H1 (cell line): Measurements from ENCODE around the gene FBXW8. TPM values are rescaled to one million over a fixed set of nuclear protein-coding genes. Genes with fewer than 3 reads are reported as not detected.
A peak's percentile ranks its signal among the peaks of the same experiment; 100 is the strongest.

ENCODE experiments used
- CTCF ChIA-PET: fragments of 300-600 bp; sonication (Branson Sonifier 250); formaldehyde crosslinking; loops from one replicate; lab custom pipeline; 2021; ENCODE audit not compliant: partially characterized antibody; lab: Charles Lee
- POLR2A ChIA-PET: fragments of 300-600 bp; sonication (Branson Sonifier 250); formaldehyde crosslinking; loops from one replicate; lab custom pipeline; 2021; ENCODE audit warnings: inconsistent platforms; ENCODE audit not compliant: partially characterized antibody; lab: Charles Lee
- DNase-seq, 2 experiments: peaks; one replicate each; pipeline versions ENCODE4 v3.0.0 to v3.0.0-alpha.2; 2010 to 2022; ENCODE audit warnings: low spot score in 2 of 2, low read depth in 1 of 2, mixed read lengths in 1 of 2
- FAIRE-seq: peaks from 2 replicates; lab custom pipeline; 2011; peaks lifted over from hg19 to GRCh38; lab: Jason Lieb, UNC
- H2AFZ ChIP-seq: 2 replicates; pipeline ENCODE4 v1.8.1; 2012; ENCODE audit warnings: low read length, inconsistent platforms
- H2AK5ac ChIP-seq: 2 replicates; pipeline ENCODE4 v1.6.1; 2013; ENCODE audit warnings: low read depth, low read length
- H2BK120ac ChIP-seq: replicated peaks from 2 replicates; pipeline ENCODE3; 2013; ENCODE audit warnings: low read depth, low read length, inconsistent platforms
- H2BK12ac ChIP-seq: 2 replicates; pipeline ENCODE4 v1.6.1; 2013; ENCODE audit warnings: low read depth, low read length
- H2BK15ac ChIP-seq: 2 replicates; pipeline ENCODE4 v1.6.1; 2013; ENCODE audit warnings: low read length
- H2BK20ac ChIP-seq: 2 replicates; pipeline ENCODE4 v1.6.1; 2013; ENCODE audit warnings: low read length
- H2BK5ac ChIP-seq: 2 replicates; pipeline ENCODE4 v1.6.1; 2013; ENCODE audit warnings: low read depth, low read length
- H3K14ac ChIP-seq: 2 replicates; pipeline ENCODE4 v1.6.1; 2013; ENCODE audit warnings: inconsistent platforms; ENCODE audit not compliant: insufficient read length
- H3K18ac ChIP-seq: 2 replicates; pipeline ENCODE4 v1.6.1; 2013; ENCODE audit warnings: low read length; ENCODE audit errors: extremely low read depth
- H3K23ac ChIP-seq: 2 replicates; pipeline ENCODE4 v1.6.1; 2013; ENCODE audit warnings: inconsistent platforms; ENCODE audit not compliant: insufficient read length
- H3K23me2 ChIP-seq: 2 replicates; pipeline ENCODE4 v1.6.1; 2013; ENCODE audit warnings: low read depth, low read length
- H3K27ac ChIP-seq: 2 replicates; pipeline ENCODE4 v1.6.1; 2011; ENCODE audit warnings: low read depth, low read length, inconsistent platforms
- H3K27me3 ChIP-seq, 4 experiments: replicated peaks in 1 of 4; 1 replicate in 1 of 4; 2 replicates in 3 of 4; pipeline versions ENCODE4 v1.6.1 to v1.8.1; 2011 to 2013; ENCODE audit warnings: low read length in 3 of 4, mild to moderate bottlenecking in 3 of 4, inconsistent platforms in 2 of 4, mixed read lengths in 2 of 4, moderate library complexity in 1 of 4; ENCODE audit not compliant: control insufficient read depth in 3 of 4, insufficient read depth in 3 of 4; ENCODE audit errors: extremely low read depth in 1 of 4
- H3K36me3 ChIP-seq, 4 experiments: 2 replicates each; pipeline versions ENCODE4 v1.6.1 to v1.8.1; 2011 to 2013; ENCODE audit warnings: mild to moderate bottlenecking in 4 of 4, low read length in 3 of 4, moderate library complexity in 2 of 4, control low read depth in 1 of 4, inconsistent platforms in 1 of 4; ENCODE audit not compliant: insufficient read depth in 4 of 4, control insufficient read depth in 2 of 4
- H3K4ac ChIP-seq: replicated peaks from 2 replicates; pipeline ENCODE3; 2013; ENCODE audit warnings: low read length, low read depth, mixed read lengths, inconsistent platforms; ENCODE audit not compliant: insufficient read length
- H3K4me1 ChIP-seq, 4 experiments: replicated peaks in 1 of 4; 1 replicate in 1 of 4; 2 replicates in 3 of 4; pipeline versions ENCODE4 v1.6.1 to v1.8.1; 2011 to 2013; ENCODE audit warnings: low read length in 3 of 4, inconsistent platforms in 2 of 4, mixed read lengths in 1 of 4; ENCODE audit not compliant: insufficient read depth in 4 of 4, control insufficient read depth in 3 of 4
- H3K4me2 ChIP-seq, 2 experiments: 2 replicates each; pipeline versions ENCODE4 v1.6.1 to v1.8.1; 2011 to 2013; ENCODE audit warnings: low read depth in 2 of 2, low read length in 2 of 2, control low read depth in 1 of 2, inconsistent platforms in 1 of 2, mild to moderate bottlenecking in 1 of 2; ENCODE audit not compliant: insufficient read depth in 1 of 2
- H3K4me3 ChIP-seq, 4 experiments: fragments of 200-600, 300-600 bp in 1 of 4; sonication (generic), shearing (Covaris generic), sonication (Bioruptor Twin) in 1 of 4; 2 replicates each; pipeline versions ENCODE4 v1.5.1 to v1.8.1; 2011 to 2016; ENCODE audit warnings: low read length in 4 of 4, low read depth in 3 of 4, control low read depth in 2 of 4, inconsistent platforms in 2 of 4, mild to moderate bottlenecking in 2 of 4, mixed read lengths in 1 of 4, moderate library complexity in 1 of 4; ENCODE audit not compliant: insufficient read depth in 2 of 4; ENCODE audit errors: extremely low read depth in 1 of 4
- H3K56ac ChIP-seq: replicated peaks from 2 replicates; pipeline ENCODE3; 2013; ENCODE audit warnings: low read depth, mild to moderate bottlenecking, mixed read lengths, low read length, inconsistent platforms; ENCODE audit not compliant: insufficient read length
- H3K79me1 ChIP-seq: 2 replicates; pipeline ENCODE4 v1.6.1; 2013; ENCODE audit warnings: low read depth, low read length, control low read depth
- H3K79me2 ChIP-seq, 2 experiments: 2 replicates each; pipeline versions ENCODE4 v1.6.1 to v1.8.1; 2012 to 2013; ENCODE audit warnings: low read length in 2 of 2, mild to moderate bottlenecking in 2 of 2, inconsistent platforms in 1 of 2; ENCODE audit not compliant: insufficient read depth in 2 of 2, control insufficient read depth in 1 of 2
- H3K9ac ChIP-seq, 4 experiments: replicated peaks in 1 of 4; 1 replicate in 1 of 4; 2 replicates in 3 of 4; pipeline versions ENCODE4 v1.6.1 to v1.8.1; 2011 to 2013; ENCODE audit warnings: low read depth in 3 of 4, low read length in 3 of 4, control low read depth in 2 of 4, mild to moderate bottlenecking in 2 of 4, moderate library complexity in 2 of 4, inconsistent platforms in 1 of 4; ENCODE audit errors: extremely low read depth in 1 of 4
- H3K9me3 ChIP-seq, 2 experiments: 2 replicates each; pipeline versions ENCODE4 v1.6.1 to v1.8.1; 2012 to 2013; ENCODE audit warnings: mild to moderate bottlenecking in 2 of 2, moderate library complexity in 2 of 2, control low read depth in 1 of 2, inconsistent platforms in 1 of 2, low read depth in 1 of 2, low read length in 1 of 2, mixed read lengths in 1 of 2; ENCODE audit not compliant: insufficient read depth in 2 of 2
- H4K20me1 ChIP-seq, 2 experiments: replicated peaks in 1 of 2; 2 replicates each; pipeline versions ENCODE3 to v1.8.1; 2011 to 2013; ENCODE audit warnings: inconsistent platforms in 2 of 2, low read length in 2 of 2, mild to moderate bottlenecking in 1 of 2; ENCODE audit not compliant: insufficient read depth in 2 of 2, control insufficient read depth in 1 of 2
- H4K5ac ChIP-seq: 2 replicates; pipeline ENCODE4 v1.6.1; 2013; ENCODE audit warnings: low read length, low read depth, mixed read lengths, inconsistent platforms; ENCODE audit not compliant: insufficient read length
- H4K8ac ChIP-seq: 2 replicates; pipeline ENCODE4 v1.8.0; 2013; ENCODE audit warnings: mild to moderate bottlenecking, moderate library complexity, low read length, inconsistent platforms; ENCODE audit not compliant: insufficient read depth; ENCODE audit errors: extremely low read depth
- H4K91ac ChIP-seq: replicated peaks from 2 replicates; pipeline ENCODE3; 2013; ENCODE audit warnings: low read length, mixed read lengths, inconsistent platforms; ENCODE audit not compliant: insufficient read length
- BACH1 ChIP-seq: IDR thresholded peaks from 2 replicates; pipeline ENCODE4 v1.6.1; 2012; ENCODE audit warnings: low read length, improper control_type of control experiment
- CHD2 ChIP-seq: IDR thresholded peaks from 2 replicates; pipeline ENCODE4 v1.6.1; 2012; ENCODE audit warnings: low read length, improper control_type of control experiment
- FOSL1 ChIP-seq: IDR thresholded peaks from 2 replicates; pipeline ENCODE4 v1.6.1; 2011; ENCODE audit warnings: mild to moderate bottlenecking, low read depth, low read length, moderate library complexity; ENCODE audit not compliant: insufficient read depth
- GABPA ChIP-seq: IDR thresholded peaks from 2 replicates; pipeline ENCODE4 v1.6.1; 2011; ENCODE audit warnings: mild to moderate bottlenecking, low read length, moderate library complexity, borderline replicate concordance; ENCODE audit not compliant: insufficient read depth
- RAD21 ChIP-seq, 2 experiments: IDR thresholded peaks in 1 of 2; conservative IDR thresholded peaks in 1 of 2; 2 replicates each; pipeline ENCODE4 v1.6.1; 2011; ENCODE audit warnings: low read depth in 2 of 2, low read length in 2 of 2, improper control_type of control experiment in 1 of 2, inconsistent platforms in 1 of 2, mild to moderate bottlenecking in 1 of 2, moderate library complexity in 1 of 2
- RXRA ChIP-seq: IDR thresholded peaks from 2 replicates; pipeline ENCODE4 v1.6.1; 2011; ENCODE audit warnings: low read depth, mild to moderate bottlenecking, low read length, moderate library complexity; ENCODE audit not compliant: insufficient read depth
- TAF7 ChIP-seq: optimal IDR thresholded peaks from 2 replicates; pipeline ENCODE3; 2011; ENCODE audit warnings: low read depth, mild to moderate bottlenecking, inconsistent platforms, low read length, moderate library complexity, borderline replicate concordance
- TBP ChIP-seq: IDR thresholded peaks from 2 replicates; pipeline ENCODE4 v1.6.1; 2011; ENCODE audit warnings: low read depth, low read length, improper control_type of control experiment
- YY1 ChIP-seq: IDR thresholded peaks from 2 replicates; pipeline ENCODE4 v1.6.1; 2011; ENCODE audit warnings: low read depth, mild to moderate bottlenecking, low read length
- WGBS, 2 experiments: shearing (Covaris generic) in 1 of 2; methylation state at CpG; one replicate each; pipeline versions ENCODE4 v1.1.6 to v1.1.7; 2013 to 2015; ENCODE audit warnings: low lambda C conversion rate in 2 of 2, mixed read lengths in 2 of 2, inconsistent platforms in 1 of 2, low coverage in 1 of 2, missing lambda C conversion rate in 1 of 2; ENCODE audit not compliant: insufficient replicate concordance in 2 of 2, insufficient coverage in 1 of 2, insufficient read length in 1 of 2; ENCODE audit errors: extremely low coverage in 1 of 2, missing lambda C conversion rate in 1 of 2; 5-methylcytosine and 5-hydroxymethylcytosine counted together
- polyA plus RNA-seq, 7 experiments: library from polyadenylated mRNA; depleted of rRNA in 3 of 7; stranded (reverse) in 5 of 7; unstranded in 2 of 7; fragments of >200 nt in 5 of 7; fragments of 200-250 nt in 2 of 7; gene quantifications; 1 replicate in 5 of 7; 2 replicates in 1 of 7; 4 replicates in 1 of 7; pipeline versions ENCODE4 v1.2.1 to v1.2.3, GENCODE V29; 2011 to 2013; ENCODE audit warnings: missing spikeins in 2 of 7, mixed read lengths in 2 of 7
- total RNA-seq: library from RNA; stranded (reverse); fragmentation: NEBNext Ultra II Directional; extraction: Animal tissue kit (Norgen Biotek cat#: 25700); gene quantifications from 2 replicates; pipeline ENCODE4 v1.2.1, GENCODE V29; 2021
- TF ChIP-seq, protein P1 (sequence below): IDR thresholded peaks from 2 replicates; pipeline ENCODE4 v1.6.1; 2011; ENCODE audit warnings: low read depth, mild to moderate bottlenecking, low read length; ENCODE audit not compliant: insufficient read depth

FBXW8 gene
- total and polyA plus RNA-seq, 2 of the 8 experiments (the other 6 are each of a cell fraction or from before 2014, with no cell fraction given), result 15.8 to 16.0 TPM

DNA sequence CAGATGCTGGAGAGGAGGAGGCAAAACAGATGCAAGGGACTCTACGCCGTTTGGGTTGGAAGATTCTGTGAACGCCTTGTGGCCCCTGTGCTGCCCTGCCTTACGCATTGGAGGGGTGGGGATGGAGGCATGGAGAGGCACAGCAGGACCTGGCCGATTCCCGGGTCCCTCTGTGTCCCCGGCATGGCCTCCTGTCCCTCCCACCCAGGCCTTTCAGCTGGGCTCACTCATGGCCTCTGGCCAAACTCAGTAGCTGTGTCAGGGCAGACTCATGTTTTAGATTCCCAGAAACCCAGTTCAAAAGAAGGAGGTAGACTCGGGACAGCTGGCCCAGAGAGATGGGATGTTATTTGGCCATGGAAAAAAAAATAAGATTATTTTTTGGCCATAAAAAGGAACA lies 148.4 kb downstream of the FBXW8 start:
- Histone ChIP-seq H3K79me2 (no peaks in the 10 kb centered on the region), H2AFZ (no peak overlapping the region), H2BK120ac (no peak overlapping the region), H3K9ac (no peak overlapping the region; a peak in 1 of 7 replicates), H3K79me1 (no peaks in the 10 kb centered on the region), H3K56ac (no peak overlapping the region), H2BK12ac (peak overlapping the region; percentile 22; the same call in 1 of the 2 replicates), H3K4me2 (no peak overlapping the region), H2AK5ac (no peak overlapping the region), H3K4me1 (peaks cover 0 to 19% (median 12%) of the 10 kb centered on the region in 4 experiments; a peak in 6 of 7 replicates), H4K20me1 (no peaks in the 10 kb centered on the region), H3K9me3 (no peaks in the 10 kb centered on the region), H3K4me3 (no peak overlapping the region), H3K36me3 (no peaks in the 10 kb centered on the region), H2BK5ac (no peak overlapping the region), H2BK15ac (no peak overlapping the region), H3K27ac (no peak overlapping the region), H3K23me2 (no peaks in the 10 kb centered on the region), H3K4ac (no peak overlapping the region), H3K23ac (no peak overlapping the region), H4K91ac (no peak overlapping the region), H4K8ac (peak overlapping the region; percentile 69; the same call in 1 of the 2 replicates), H2BK20ac (no peak overlapping the region), H4K5ac (no peak overlapping the region), H3K14ac (peak overlapping the region; percentile 57), H3K18ac (no peak overlapping the region), H3K27me3 (no peaks in the 10 kb centered on the region)
- CTCF ChIA-PET, result interaction anchor here (0.6 to 1.8 kb wide), 7 partner anchors 9 to 839 kb away, joined by 3 to 6 read pairs (median 4); no protein-coding TSS in a partner anchor
- TF ChIP-seq RAD21 (IDR thresholded peaks at IDR 0.05 in 1 of 2, conservative IDR thresholded peaks at IDR 0.05 in 1 of 2; ENCODE audit: low read depth in 2 of 2, low read length in 2 of 2), result no peak
- no peak for TF ChIP-seq RXRA
- TF ChIP-seq FOSL1, result no peak
- no peak for TF ChIP-seq CHD2
- no peak for TF ChIP-seq TBP
- no peak for TF ChIP-seq GABPA
- no peak for TF ChIP-seq YY1
- TF ChIP-seq, protein P1, sequence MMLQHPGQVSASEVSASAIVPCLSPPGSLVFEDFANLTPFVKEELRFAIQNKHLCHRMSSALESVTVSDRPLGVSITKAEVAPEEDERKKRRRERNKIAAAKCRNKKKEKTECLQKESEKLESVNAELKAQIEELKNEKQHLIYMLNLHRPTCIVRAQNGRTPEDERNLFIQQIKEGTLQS, result no peak
- no peak for TF ChIP-seq TAF7
- TF ChIP-seq BACH1, result no peak
- FAIRE-seq (no peak), DNase-seq (no peak)
- POLR2A ChIA-PET, result interaction anchor here (1.5 kb wide), 1 partner anchor 26 kb away, joined by 4 read pairs; no protein-coding TSS in a partner anchor
- 90% methylated on average over 8 of the region's 8 CpGs; no CpG with 5 or more reads in 1 of the 2 experiments for WGBS, 2 experiments
